Activated CD4-positive, CD25-positive, alpha-beta regulatory T cell (primary cell): ENCODE data around the gene TFB1M.
"Not testable (repeated sequence)": the region's sequence is repeated elsewhere in the genome, so short reads cannot be mapped to it uniquely, and the experiment has no call there.

ENCODE experiments used
- DNase-seq, 4 experiments: peaks; one replicate each; lab custom pipeline; 2025; lab: John Stamatoyannopoulos, UW

Gene TFB1M

DNA sequence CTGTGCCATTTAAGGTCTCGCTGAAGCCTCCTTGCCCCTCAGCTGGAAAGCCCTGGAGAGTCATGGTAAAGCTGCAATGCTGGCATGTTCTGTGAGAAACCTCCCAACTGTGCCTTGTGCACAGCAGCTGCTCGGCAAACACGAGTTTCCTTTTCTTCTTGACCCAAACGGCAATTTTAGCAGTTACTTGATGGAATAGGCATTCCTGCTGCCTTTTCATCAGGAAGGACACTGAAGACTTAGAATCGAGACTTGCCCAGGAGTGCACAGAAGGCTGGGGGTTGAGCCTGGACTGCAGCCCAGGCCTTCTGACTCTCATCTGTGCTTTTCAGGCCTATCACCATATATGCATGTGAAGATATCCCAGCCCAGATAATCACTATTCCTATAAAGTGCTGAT is 79.2 kb downstream of the TFB1M start:
- no peak for DNase-seq

DNA sequence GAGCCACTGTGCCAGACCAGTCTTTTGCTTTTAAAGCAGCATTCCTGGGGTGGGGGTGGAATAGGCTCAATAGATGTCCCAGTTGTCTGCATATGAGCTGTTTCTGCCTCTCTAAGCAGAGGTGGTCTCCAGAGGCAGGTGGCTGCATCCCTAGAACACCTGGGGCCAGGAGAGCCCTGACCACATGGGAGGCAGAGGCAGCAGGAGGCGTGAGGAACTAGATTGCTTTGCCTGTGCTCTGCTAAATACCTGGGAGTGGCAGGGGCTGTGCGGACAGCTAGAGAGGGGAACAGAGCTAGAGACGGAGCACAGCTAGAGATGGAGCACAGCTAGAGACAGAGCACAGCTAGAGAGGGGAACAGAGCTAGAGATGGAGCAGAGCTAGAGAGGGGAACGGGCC is 79.6 kb downstream of the TFB1M start:
- no peak for DNase-seq

DNA sequence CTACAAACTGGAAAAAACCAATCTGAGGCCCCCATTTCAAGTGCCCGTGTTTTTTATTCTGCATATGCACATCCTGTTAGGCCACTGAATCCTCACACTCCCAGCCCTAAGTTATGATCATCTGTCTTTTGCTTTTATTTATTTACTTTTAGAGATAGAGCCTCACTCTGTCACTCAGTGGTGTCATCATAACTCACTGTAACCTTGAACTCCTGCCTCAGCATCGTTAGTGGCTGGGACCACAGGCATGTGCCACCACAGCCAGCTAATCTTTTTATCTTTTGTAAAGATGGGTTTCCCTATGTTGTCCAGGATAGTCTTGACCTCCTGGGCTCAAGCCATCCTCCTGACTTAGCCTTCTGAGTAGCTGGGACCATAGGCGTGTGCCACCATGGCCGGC is 80.1 kb downstream of the TFB1M start:
- no peak for DNase-seq

DNA sequence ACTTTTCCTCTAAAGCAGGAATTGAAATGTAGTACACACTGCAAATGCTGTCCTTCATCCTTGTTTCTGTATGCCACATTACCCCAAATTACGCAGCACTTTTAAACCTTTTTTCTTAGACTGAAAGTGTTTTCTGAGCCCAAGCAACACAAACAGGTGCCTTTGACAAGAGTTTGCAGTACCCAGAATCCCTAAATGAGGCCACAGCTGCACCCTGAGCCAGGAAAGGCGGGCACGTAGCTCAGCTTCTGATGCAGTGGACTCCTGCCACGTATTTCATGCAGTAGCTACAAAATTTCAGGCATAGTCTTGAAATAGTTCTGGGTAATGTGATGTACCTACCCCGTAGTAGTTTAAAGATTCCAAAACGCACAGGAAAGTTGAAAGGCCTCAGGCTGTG is 81.4 kb downstream of the TFB1M start:
- no peak for DNase-seq

DNA sequence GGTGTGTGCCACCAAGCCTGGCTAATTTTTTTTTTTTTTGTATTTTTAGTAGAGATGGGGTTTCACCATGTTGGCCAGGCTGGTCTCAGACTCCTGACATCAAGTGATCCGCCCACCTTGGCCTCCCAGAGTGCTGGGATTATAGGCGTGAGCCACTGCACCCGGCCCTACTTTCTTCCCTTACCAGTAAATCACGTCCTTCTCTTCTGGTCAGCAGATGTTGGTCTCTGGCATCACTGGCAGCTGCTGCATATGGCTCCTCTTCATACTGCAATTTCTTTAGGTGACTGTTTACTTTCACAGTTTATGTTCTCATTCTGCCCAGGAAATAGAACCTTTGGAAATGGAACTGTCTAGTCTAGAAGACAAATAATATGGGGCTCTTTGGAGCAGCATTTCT is 83.3 kb downstream of the TFB1M start:
- DNase-seq, result not testable (repeated sequence)

DNA sequence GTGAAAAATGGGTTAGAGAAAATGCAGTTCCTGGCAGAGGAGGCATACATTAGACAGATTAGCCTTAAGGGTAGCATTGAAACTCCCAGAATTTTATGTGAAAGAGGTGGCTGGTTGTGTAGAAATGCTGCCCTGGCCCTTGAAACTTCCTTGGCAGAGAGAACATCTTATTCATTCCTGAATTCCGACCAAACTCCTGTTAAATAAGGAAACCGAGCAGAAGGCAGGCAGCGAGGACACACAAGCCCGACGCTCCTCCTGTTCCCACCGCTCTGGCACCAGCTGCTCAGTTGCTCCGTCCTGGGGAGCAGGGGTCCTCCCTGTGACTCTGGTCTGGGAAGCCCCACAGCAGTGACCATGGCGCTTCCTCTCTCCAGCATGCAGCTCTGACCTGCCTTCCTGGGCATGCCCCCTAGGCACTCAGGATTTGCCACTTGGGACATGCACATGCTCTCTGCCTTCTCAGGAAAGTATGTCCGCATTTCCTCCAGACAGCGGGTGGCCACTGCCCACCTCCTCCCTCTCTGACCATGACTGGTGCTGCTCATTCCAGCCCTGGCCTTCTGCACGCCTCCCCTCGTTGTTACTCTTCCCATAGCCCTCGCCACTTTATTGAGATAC is 85.6 kb downstream of the TFB1M start:
- no peak for DNase-seq

DNA sequence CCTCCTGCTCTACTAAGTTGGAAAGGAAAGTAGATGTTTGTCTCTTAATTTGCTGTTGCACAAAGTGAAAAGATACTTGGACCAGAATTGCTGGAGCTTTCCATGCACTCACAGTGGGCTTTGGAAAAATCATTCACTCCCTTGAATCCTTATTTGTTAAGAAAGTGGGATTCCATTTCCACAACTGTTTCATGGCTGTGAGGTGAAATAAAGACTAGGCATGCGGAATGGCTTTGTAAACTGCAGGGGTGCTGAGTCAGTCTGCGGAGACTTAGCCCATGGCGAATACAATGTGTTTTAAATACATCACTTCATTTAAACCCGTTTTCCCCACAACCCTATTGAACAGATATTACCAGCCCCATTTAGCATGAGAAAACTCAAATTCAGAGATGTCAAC is 87.2 kb downstream of the TFB1M start:
- DNase-seq, result no peak

DNA sequence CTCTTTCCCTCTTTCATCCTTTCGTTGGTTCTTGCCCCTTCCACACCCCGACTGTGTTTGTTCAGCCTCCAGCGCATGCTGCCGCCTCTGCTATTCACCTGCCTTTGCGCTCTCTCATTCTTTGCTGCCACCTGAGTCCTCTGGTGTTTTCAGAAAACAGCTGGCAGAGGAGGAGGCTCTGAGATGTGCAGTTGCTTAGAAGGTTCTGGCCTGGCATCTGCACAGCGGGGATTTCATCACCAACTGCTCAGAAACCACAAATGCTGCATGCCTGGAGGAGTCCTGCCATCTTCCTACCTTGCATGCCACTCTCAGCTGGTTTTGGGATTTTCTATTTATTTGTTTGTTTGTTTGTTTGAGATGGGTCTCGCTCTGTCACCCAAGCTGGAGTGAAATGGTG is 89.7 kb downstream of the TFB1M start:
- no peak for DNase-seq

DNA sequence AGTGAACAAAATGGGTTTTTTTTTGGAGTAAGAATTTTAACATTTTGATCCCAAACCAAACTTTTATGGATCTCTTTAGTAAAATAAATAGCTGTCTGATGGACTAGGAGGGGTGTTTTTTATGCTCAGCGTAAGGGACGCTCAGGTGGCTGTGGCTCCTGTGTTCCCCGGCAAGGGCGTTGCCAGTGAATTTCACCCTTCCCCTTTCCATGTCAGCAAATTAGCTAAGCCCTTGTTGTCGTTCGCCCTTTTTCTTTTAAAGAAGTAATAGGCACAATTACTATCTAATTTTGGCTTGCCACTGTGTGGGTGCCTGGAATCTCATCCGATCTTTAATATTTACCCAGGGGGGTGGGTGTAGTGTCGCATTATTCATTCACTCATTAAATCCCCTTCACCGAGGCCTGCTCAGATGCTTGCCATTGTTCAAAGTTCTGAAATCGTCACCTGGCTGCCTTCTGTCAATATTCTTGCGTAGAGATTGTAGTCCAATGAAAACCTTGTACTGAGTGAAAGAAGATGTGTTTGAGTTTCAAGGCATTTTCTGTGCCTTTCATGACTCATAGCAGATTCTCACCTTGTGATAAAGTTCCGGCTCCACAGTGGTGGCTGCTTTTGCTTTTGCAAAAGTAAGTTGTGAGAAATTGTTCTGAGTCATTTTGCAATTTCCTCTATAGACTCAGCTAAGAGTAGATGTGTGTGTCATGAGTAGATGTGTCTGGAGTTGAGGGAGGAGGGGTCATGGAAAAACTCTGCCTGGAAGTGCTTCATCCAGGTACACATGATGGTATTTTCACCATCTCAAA is 90.4 kb downstream of the TFB1M start:
- DNase-seq, result no peak

DNA sequence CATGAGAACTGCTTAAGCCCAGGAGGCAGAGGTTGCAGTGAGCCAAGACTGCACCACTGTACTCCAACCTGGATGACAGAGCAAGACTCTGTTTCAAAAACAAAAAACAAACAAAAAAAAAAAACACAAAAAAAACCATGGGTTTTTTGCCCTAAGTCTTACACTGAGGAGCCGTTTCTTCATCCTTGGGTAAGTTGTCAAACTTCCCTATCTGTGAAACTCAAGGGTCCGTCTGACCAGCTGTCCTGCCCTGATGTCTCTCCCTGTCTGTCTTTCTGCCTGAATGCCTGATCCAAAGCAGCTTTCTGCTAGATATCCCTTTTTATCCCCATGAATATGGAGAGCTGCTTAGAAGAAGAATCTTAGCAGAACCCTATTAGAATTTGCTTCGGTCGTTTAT is 91.8 kb downstream of the TFB1M start:
- no peak for DNase-seq

DNA sequence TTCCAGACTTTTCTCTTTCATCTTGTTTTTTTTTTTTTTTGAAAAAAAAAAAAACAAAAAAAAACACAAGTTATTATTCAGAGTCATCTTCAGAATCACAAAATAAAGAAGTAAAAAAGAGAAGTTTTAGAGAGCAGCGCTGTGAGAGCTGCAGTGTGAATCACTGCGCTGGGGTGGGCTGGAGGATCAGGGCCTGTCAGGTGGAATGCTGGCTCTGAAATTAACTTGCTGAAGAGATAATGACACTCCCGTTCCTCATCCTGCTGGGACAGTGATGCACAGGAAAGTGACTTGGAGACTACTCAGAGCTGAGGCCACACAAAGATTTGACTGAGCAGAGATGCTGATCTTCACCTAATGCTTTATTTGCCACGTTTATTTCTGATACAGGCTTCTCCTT is 93.2 kb downstream of the TFB1M start:
- DNase-seq, result no peak

DNA sequence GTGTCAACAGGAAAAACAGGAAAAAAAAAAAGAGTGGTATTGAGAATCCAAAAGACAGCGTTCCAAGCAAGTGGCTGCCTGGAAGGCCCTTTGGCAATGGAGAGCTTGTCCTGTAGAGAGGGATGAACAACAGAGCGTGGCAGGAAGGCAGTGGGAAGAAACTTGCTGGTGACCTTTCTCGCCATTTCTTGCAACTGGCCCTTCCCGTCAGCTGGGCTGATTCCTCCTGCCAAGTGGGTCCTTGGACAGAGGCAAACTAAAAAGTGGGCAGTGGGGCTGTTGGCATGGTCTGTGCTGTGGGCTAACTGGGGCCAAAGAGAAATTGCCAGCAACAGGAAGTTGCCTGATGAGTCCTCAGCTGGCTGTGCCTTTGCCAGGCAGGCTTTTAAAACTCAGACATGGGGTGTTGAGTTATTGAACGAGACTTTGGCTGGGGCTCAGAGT is 94.4 kb downstream of the TFB1M start:
- DNase-seq, result no peak

DNA sequence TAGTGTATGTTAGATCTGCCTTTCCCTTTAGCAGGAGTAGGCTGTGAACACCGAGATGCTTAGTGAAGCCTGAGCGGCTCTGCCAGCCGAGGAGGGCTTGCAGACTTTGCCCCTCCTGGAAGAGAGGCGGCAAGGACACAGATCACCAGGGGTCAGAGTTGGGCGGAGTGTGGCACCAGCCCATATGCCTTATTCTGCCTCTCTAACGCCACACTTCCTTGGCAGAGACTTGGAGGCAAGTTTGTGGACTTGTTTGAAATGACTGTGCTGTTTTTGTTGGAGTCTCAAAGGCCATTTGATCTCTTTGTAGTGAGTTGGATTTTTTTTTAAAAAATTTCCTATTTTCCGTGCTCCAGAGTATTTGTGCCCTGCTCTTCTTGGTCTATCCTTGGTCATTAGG is 95.0 kb downstream of the TFB1M start:
- DNase-seq, result no peak

DNA sequence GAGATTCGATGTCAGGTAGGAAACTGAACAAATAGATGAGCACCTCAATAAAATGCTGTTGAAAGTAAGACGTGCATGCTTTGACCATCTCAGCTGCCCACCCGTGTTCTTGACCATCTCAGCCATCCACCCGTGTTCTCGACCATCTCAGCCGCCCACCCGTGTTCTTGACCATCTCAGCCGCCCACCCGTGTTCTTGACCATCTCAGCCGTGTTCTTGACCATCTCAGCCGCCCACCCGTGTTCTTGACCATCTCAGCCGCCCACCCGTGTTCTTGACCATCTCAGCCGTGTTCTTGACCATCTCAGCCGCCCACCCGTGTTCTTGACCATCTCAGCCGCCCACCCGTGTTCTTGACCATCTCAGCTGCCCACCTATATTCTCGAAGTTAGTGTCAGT is 95.6 kb downstream of the TFB1M start:
- DNase-seq, result not testable (repeated sequence)

DNA sequence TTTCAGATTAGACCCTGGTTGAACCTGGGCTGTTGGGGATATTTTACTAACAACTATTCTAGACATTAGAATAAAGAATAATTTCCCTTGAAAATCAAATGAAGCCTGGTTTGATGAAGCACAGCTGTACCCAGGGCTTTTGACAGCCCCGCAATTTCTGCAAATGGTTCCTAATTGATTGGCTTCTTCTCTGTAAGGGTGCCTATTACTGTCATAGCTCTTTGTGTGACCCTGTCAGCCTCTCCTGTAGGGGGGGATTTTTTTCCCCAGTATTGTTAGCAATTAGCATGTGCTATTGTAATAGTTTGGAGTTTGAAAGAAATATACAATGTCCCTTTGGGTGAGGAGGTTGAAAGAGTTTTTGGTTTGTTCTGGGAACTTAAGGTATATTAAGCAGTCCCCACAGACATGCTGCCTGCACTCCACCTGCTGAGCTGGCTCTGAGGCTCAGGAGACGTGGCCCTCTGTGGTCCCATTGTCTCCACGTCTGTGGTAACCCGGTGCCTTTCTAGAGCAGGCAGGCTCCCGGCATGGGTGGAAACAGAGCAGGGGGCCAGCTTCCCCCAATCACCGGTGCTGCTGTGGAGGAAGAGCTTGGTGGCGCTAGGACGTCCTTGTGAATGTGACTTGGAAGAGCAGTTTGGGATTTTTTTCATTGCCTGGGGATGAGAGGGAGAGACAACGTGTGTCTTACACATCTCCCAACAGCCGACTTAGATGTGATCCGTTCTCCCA is 97.8 kb downstream of the TFB1M start:
- no peak for DNase-seq

DNA sequence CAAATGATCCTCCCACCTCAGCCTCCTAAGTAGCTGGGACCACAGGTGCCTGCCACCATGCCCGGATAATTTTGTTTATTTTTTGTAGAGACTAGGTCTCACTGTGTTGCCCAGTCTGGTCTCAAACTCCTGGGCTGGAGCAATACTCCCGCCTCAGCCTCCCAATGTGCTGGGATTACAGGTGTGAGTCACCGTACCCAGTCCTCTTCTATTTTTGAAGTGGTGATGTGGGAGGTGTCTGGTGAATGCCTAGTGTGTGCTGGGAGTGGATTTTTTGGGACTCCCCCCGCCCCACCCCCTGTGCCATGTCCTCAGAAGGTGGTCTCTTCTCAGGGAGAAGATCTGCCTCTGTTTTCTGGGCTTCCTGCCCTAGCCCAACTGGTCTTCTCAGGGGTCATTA is 98.4 kb downstream of the TFB1M start:
- DNase-seq, result no peak

DNA sequence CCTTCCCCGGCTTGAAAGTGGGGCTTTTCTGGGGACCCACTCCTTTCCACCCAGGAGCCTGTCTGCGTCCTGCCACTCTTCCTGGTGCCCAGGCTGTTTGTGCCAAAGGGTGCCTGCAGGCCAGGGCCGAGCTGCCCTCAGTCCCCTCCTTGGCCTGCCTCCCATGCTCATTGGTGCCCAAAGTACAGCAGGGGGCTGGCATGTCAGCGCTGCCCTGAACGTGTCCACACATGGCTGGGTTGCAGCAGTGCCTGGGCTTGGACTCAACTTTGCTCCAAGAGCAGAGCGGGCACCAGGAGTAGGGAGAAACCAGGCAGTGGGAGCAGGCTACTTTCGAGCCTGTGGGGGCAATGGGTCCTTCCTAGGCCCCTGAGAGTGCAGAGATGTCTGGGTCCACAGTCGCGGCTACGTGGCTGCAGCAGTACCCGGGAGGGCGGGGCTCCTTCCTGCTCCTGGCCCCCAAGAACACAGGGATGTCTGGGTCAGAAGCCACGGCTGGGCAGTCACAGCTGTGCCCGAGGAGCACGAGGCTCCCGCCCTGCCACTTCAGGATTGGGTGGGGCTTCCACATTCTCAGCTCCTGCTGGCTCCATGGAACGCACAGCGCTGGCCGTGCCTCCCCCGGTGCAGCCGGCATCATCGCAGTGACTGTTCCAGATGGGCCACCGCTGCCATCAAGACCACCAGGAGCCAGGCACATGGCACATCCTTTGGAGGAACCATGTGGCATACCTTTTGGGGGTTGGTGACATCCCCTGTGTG is 100.5 kb downstream of the TFB1M start:
- no peak for DNase-seq

DNA sequence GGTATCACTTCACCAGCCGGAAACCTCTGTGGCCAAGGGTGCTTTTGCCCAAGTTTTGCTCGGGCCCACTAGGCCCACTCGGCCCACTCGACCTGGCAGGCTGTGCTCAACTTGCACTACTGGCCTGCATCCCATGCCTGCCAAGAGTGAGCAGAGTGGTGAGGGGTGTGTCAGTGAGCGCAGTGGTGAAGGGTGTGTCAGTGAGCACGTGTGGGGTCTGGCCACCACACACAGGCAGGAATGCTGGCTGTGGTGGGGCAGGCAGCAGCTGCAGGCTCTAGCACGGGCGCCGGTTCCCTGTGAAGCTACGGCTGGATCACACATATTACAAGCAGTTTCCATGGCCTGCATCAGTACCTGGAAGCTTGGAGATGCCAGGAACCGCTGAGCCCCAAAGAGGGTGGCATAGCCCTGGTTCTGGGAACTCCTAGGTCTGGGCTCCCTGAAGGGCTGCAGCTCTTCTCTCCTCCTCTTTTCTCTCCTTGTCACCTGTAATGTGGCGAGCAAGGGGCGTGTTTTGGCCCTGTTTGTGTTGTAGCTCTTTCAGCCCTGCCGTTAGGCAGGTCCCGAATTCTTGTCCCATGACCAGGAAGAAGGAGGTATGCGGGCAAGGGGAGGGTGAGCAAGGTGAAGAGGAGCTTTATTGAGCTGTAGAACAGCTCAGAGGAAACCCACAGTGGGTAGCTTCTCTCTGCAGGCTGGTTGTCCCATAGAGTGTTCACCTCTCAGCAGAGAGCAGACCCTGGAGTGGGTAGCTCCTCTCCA is 101.5 kb downstream of the TFB1M start:
- no peak for DNase-seq

DNA sequence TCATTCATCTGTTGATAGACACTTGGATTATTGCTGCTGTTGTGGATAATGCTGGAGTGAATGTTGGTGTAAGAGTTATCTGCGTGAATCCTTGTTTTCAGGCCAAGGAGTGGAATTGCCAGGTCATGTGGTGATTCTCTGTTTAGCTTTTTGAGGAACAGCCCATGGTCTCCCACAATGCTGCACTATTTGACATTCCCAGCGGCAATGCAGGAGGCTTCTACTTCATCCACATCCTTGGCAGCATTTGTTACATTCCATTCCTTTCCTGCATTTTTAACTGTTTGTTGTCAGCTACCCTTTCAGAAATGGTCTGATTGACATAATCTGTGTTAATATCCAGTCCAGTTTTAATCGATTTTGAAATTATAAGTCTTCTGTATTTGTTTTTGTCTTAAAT is 102.2 kb downstream of the TFB1M start:
- no peak for DNase-seq

DNA sequence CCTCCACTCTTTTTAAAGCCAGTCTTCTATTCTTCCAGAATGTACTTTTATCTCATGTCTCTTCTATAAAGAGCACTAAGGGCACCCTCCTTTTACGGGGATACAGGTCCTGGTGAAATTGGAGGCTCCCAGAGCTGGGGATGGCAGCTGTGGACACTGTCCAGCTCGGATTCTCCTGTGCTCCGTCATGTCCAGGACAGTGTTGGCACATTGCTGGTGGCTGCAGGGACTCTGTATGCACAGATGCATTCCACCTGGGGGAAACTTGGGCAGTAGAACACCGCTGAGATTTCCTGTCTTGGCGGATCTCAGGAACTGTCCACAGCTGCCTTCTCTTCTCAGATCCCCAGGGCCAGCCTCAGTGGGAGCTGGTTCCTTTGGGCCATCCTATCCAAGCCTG is 107.1 kb downstream of the TFB1M start:
- no peak for DNase-seq
